Stimulated activated CD8-positive, alpha-beta memory T cell treated with anti-CD3 and anti-CD28 coated beads, Interleukin-4, amount 100 ng/mL, for 48 hours (primary cell): ENCODE data around the gene AP2A1.
A peak's percentile ranks its signal among the peaks of the same experiment; 100 is the strongest.
"Not testable (repeated sequence)": the region's sequence is repeated elsewhere in the genome, so short reads cannot be mapped to it uniquely, and the experiment has no call there.

Source experiments
- DNase-seq: peaks from one replicate; pipeline ENCODE4 v3.0.0-alpha.2; 2020

Gene AP2A1

GRCh38 chr19:49766930-49767299 lies at the start of gene AP2A1:
AP2A1 (plus strand) TSS chr19:49767001; CDS start chr19:49767134, 133 bp downstream.
- DNase-seq = no peak

- DNase-seq = no peak
Observed at GRCh38 chr19:49718511-49718910, 48.3 kb upstream of the AP2A1 start.

- no peak for DNase-seq
Observed at GRCh38 chr19:49718991-49719390, 47.8 kb upstream of the AP2A1 start.

GRCh38 chr19:49719420-49719819 lies 47.4 kb upstream of the AP2A1 start:
- not testable (repeated sequence) for DNase-seq

- no peak for DNase-seq
Observed at GRCh38 chr19:49727217-49728030, 39.4 kb upstream of the AP2A1 start.

GRCh38 chr19:49730166-49730565 lies 36.6 kb upstream of the AP2A1 start:
- no peak for DNase-seq

- DNase-seq = no peak
Observed at GRCh38 chr19:49738268-49738667, 28.5 kb upstream of the AP2A1 start.

- DNase-seq = no peak
Observed at GRCh38 chr19:49739098-49739497, 27.7 kb upstream of the AP2A1 start.

- DNase-seq = no peak
Observed at GRCh38 chr19:49739933-49740332, 26.9 kb upstream of the AP2A1 start.

GRCh38 chr19:49741210-49741844 lies 25.5 kb upstream of the AP2A1 start:
- DNase-seq = no peak

- no peak for DNase-seq
Observed at GRCh38 chr19:49744946-49745381, 21.8 kb upstream of the AP2A1 start.

GRCh38 chr19:49746206-49746958 lies 20.4 kb upstream of the AP2A1 start:
- peak; percentile 85 for DNase-seq

GRCh38 chr19:49749055-49749716 lies 17.6 kb upstream of the AP2A1 start:
- no peak for DNase-seq

- no peak for DNase-seq
Observed at GRCh38 chr19:49749771-49750170, 17.0 kb upstream of the AP2A1 start.

- no peak for DNase-seq
Observed at GRCh38 chr19:49752701-49753100, 14.1 kb upstream of the AP2A1 start.

- DNase-seq = no peak
Observed at GRCh38 chr19:49755956-49756355, 10.8 kb upstream of the AP2A1 start.

- DNase-seq = no peak
Observed at GRCh38 chr19:49758292-49758691, 8.5 kb upstream of the AP2A1 start.

- no peak for DNase-seq
Observed at GRCh38 chr19:49761249-49761624, 5.6 kb upstream of the AP2A1 start.

- no peak for DNase-seq
Observed at GRCh38 chr19:49761625-49762311, 5.0 kb upstream of the AP2A1 start.

GRCh38 chr19:49763230-49763629 lies 3.6 kb upstream of the AP2A1 start, which contains the start of gene TSKS:
TSKS (minus strand) TSS chr19:49763306; CDS start chr19:49763247, 59 bp downstream.
- DNase-seq = no peak

- no peak for DNase-seq
Observed at GRCh38 chr19:49764341-49764740, 2.5 kb upstream of the AP2A1 start.
